DOHH2 (cell line): ENCODE results near the gene ZDHHC17.

Experiments used
- H3F3A ChIP-seq: fragments of 200-600 bp; sonication (generic), shearing (Covaris generic); 2 replicates; pipeline ENCODE4 v1.6.0; 2016; ENCODE audit warnings: antibody characterized with exemption, mild to moderate bottlenecking; ENCODE audit not compliant: control insufficient read depth, insufficient read depth
- H3K27ac ChIP-seq: fragments of 200-600 bp; sonication (generic); 2 replicates; pipeline ENCODE4 v1.5.1; 2014; ENCODE audit warnings: low read depth, mild to moderate bottlenecking, low read length, moderate library complexity
- H3K27me3 ChIP-seq: fragments of 200-600 bp; sonication (generic); 2 replicates; pipeline ENCODE4 v1.6.1; 2014; ENCODE audit warnings: mild to moderate bottlenecking, low read length, mixed read lengths; ENCODE audit not compliant: control insufficient read depth
- H3K36me3 ChIP-seq: fragments of 200-600 bp; sonication (generic); 2 replicates; pipeline ENCODE4 v1.6.1; 2014; ENCODE audit warnings: mild to moderate bottlenecking, low read length, moderate library complexity, mixed read lengths; ENCODE audit not compliant: control insufficient read depth
- H3K4me1 ChIP-seq: fragments of 200-600 bp; sonication (generic); 2 replicates; pipeline ENCODE4 v1.6.1; 2014; ENCODE audit warnings: mild to moderate bottlenecking, low read length, mixed read lengths; ENCODE audit not compliant: control insufficient read depth
- H3K4me2 ChIP-seq: fragments of 200-600 bp; sonication (generic); 2 replicates; pipeline ENCODE4 v1.6.0; 2014; ENCODE audit warnings: mild to moderate bottlenecking, low read length, moderate library complexity
- H3K4me3 ChIP-seq: fragments of 200-600 bp; sonication (generic); 2 replicates; pipeline ENCODE4 v1.5.1; 2014; ENCODE audit warnings: mild to moderate bottlenecking, low read length, mixed read lengths
- H3K79me2 ChIP-seq: fragments of 200-600 bp; sonication (generic); 2 replicates; pipeline ENCODE4 v1.6.1; 2014; ENCODE audit warnings: mild to moderate bottlenecking, low read length, mixed read lengths; ENCODE audit not compliant: control insufficient read depth
- H3K9me2 ChIP-seq: fragments of 200-600 bp; sonication (generic); replicated peaks from 2 replicates; pipeline ENCODE4 v1.6.1; 2014; ENCODE audit warnings: mild to moderate bottlenecking, low read length, mixed read lengths; ENCODE audit not compliant: control insufficient read depth
- H3K9me3 ChIP-seq: fragments of 200-600 bp; sonication (generic); 2 replicates; pipeline ENCODE4 v1.6.1; 2014; ENCODE audit warnings: antibody characterized with exemption, low read length, mixed read lengths; ENCODE audit not compliant: control insufficient read depth, insufficient read depth
- H4K20me1 ChIP-seq: fragments of 200-600 bp; sonication (generic); 2 replicates; pipeline ENCODE4 v1.6.0; 2014; ENCODE audit warnings: low read depth, mild to moderate bottlenecking, antibody characterized with exemption, low read length, moderate library complexity; ENCODE audit not compliant: control insufficient read depth, insufficient read depth
- CTCF ChIP-seq: fragments of 200-600 bp; sonication (generic); IDR thresholded peaks from one replicate; pipeline ENCODE4 v1.5.1; 2014; ENCODE audit warnings: antibody characterized with exemption, mild to moderate bottlenecking, low read depth, low read length; ENCODE audit not compliant: poor library complexity, severe bottlenecking
- EZH2phosphoT487 ChIP-seq: fragments of 200-600 bp; sonication (generic); IDR thresholded peaks from 2 replicates; pipeline ENCODE4 v1.6.1; 2017; ENCODE audit warnings: borderline replicate concordance, mild to moderate bottlenecking, antibody characterized with exemption, low read length, moderate library complexity, mixed read lengths

ZDHHC17 gene

GRCh38 chr12:76739896-76740295 is 24.0 kb upstream of the ZDHHC17 start:
- Histone ChIP-seq H3K79me2 (no peaks in the 10 kb centered on the region), H3K4me1 (no peaks in the 10 kb centered on the region), H3K36me3 (no peaks in the 10 kb centered on the region), H3K27ac (no peak overlapping the region), H3K4me2 (no peak overlapping the region), H3K4me3 (no peak overlapping the region), H3K9me3 (no peaks in the 10 kb centered on the region), H3F3A (no peaks in the 10 kb centered on the region), H3K27me3 (no peaks in the 10 kb centered on the region), H4K20me1 (no peaks in the 10 kb centered on the region), H3K9me2 (no peaks in the 10 kb centered on the region)
- no peak for TF ChIP-seq EZH2phosphoT487
- TF ChIP-seq CTCF: no peak

- H3K4me2 ChIP-seq: no peak overlapping the region
- H3K4me1 ChIP-seq: no peaks in the 10 kb centered on the region
- H4K20me1 ChIP-seq: no peaks in the 10 kb centered on the region
- H3K27ac ChIP-seq: no peak overlapping the region
- TF ChIP-seq CTCF: no peak
- no peak for TF ChIP-seq EZH2phosphoT487
- no peaks in the 10 kb centered on the region for H3K9me2 ChIP-seq
- H3K36me3 ChIP-seq: no peaks in the 10 kb centered on the region
- no peaks in the 10 kb centered on the region for H3K79me2 ChIP-seq
- no peaks in the 10 kb centered on the region for H3K9me3 ChIP-seq
- H3F3A ChIP-seq: no peaks in the 10 kb centered on the region
- no peak overlapping the region for H3K4me3 ChIP-seq
- no peaks in the 10 kb centered on the region for H3K27me3 ChIP-seq
These were observed 23.4 kb upstream of the ZDHHC17 start for GRCh38 chr12:76740501-76740900.

GRCh38 chr12:76745343-76745742 is 18.6 kb upstream of the ZDHHC17 start:
- no peak overlapping the region for H3K4me2 ChIP-seq
- no peaks in the 10 kb centered on the region for H3K4me1 ChIP-seq
- TF ChIP-seq CTCF: no peak
- no peak for TF ChIP-seq EZH2phosphoT487
- H3K36me3 ChIP-seq: no peaks in the 10 kb centered on the region
- no peaks in the 10 kb centered on the region for H3K9me2 ChIP-seq
- H3K79me2 ChIP-seq: no peaks in the 10 kb centered on the region
- H3K27ac ChIP-seq: no peak overlapping the region
- no peaks in the 10 kb centered on the region for H3F3A ChIP-seq
- H3K4me3 ChIP-seq: no peak overlapping the region
- no peaks in the 10 kb centered on the region for H3K9me3 ChIP-seq
- H3K27me3 ChIP-seq: no peaks in the 10 kb centered on the region
- no peaks in the 10 kb centered on the region for H4K20me1 ChIP-seq

GRCh38 chr12:76746516-76746915 is 17.4 kb upstream of the ZDHHC17 start:
- H3K27ac ChIP-seq: no peak overlapping the region
- TF ChIP-seq EZH2phosphoT487: no peak
- no peak for TF ChIP-seq CTCF
- no peaks in the 10 kb centered on the region for H3K9me2 ChIP-seq
- H3K36me3 ChIP-seq: no peaks in the 10 kb centered on the region
- no peak overlapping the region for H3K4me3 ChIP-seq
- H3K27me3 ChIP-seq: no peaks in the 10 kb centered on the region
- no peak overlapping the region for H3K4me2 ChIP-seq
- H3K79me2 ChIP-seq: no peaks in the 10 kb centered on the region
- no peaks in the 10 kb centered on the region for H3K4me1 ChIP-seq
- H4K20me1 ChIP-seq: no peaks in the 10 kb centered on the region
- H3F3A ChIP-seq: no peaks in the 10 kb centered on the region
- H3K9me3 ChIP-seq: no peaks in the 10 kb centered on the region
